Liver (tissue), 9 donors: ENCODE measurements around the gene LRRFIP1. TPM values are rescaled to one million over a fixed set of nuclear protein-coding genes. Genes with fewer than 3 reads are reported as not detected.

Experiments used
- DNase-seq: peaks from one replicate; pipeline ENCODE4 v3.0.0-alpha.2; 2017; ENCODE audit warnings: low spot score
- H3K27ac ChIP-seq, 2 donors: one replicate each; pipeline ENCODE4 v1.7.0; 2013; ENCODE audit warnings: inconsistent platforms in 2 of 2, low read length in 2 of 2, control low read depth in 1 of 2, low read depth in 1 of 2, mild to moderate bottlenecking in 1 of 2
- H3K27me3 ChIP-seq, 4 donors: one replicate each; pipeline versions ENCODE4 v1.6.1 to v1.7.0; 2013; ENCODE audit warnings: low read length in 3 of 4, inconsistent platforms in 1 of 4, mild to moderate bottlenecking in 1 of 4, moderate library complexity in 1 of 4; ENCODE audit not compliant: control insufficient read depth in 4 of 4, insufficient read depth in 4 of 4
- H3K36me3 ChIP-seq, 4 donors: one replicate each; pipeline versions ENCODE4 v1.6.1 to v1.7.0; 2013; ENCODE audit warnings: low read length in 3 of 4, mild to moderate bottlenecking in 3 of 4, low read depth in 1 of 4, moderate library complexity in 1 of 4; ENCODE audit not compliant: control insufficient read depth in 4 of 4, insufficient read depth in 3 of 4
- H3K4me1 ChIP-seq, 4 donors: one replicate each; pipeline versions ENCODE4 v1.6.1 to v1.7.0; 2013; ENCODE audit warnings: low read length in 3 of 4, mild to moderate bottlenecking in 3 of 4, moderate library complexity in 1 of 4; ENCODE audit not compliant: control insufficient read depth in 4 of 4, insufficient read depth in 4 of 4
- H3K4me3 ChIP-seq, 3 donors: one replicate each; pipeline versions ENCODE4 v1.6.1 to v1.7.0; 2013; ENCODE audit warnings: low read length in 3 of 3, control low read depth in 1 of 3, low read depth in 1 of 3, mild to moderate bottlenecking in 1 of 3
- H3K9ac ChIP-seq, 2 donors: one replicate each; pipeline ENCODE4 v1.7.0; 2013; ENCODE audit warnings: low read length in 2 of 2, mild to moderate bottlenecking in 2 of 2, moderate library complexity in 2 of 2, control low read depth in 1 of 2, low read depth in 1 of 2
- H3K9me3 ChIP-seq, 4 donors: one replicate each; pipeline versions ENCODE4 v1.6.1 to v1.7.0; 2013; ENCODE audit warnings: low read length in 3 of 4; ENCODE audit not compliant: control insufficient read depth in 4 of 4
- FOXA2 ChIP-seq: IDR thresholded peaks from 2 replicates; pipeline ENCODE4 v1.6.1; 2016; ENCODE audit warnings: antibody characterized with exemption
- HNF4A ChIP-seq, 2 donors: conservative IDR thresholded peaks; 2 replicates each; pipeline ENCODE4 v1.6.1; 2016; ENCODE audit warnings: antibody characterized with exemption in 2 of 2, mild to moderate bottlenecking in 2 of 2
- HNF4G ChIP-seq: IDR thresholded peaks from 2 replicates; pipeline ENCODE4 v1.6.1; 2016; ENCODE audit warnings: antibody characterized with exemption
- NR2F2 ChIP-seq: IDR thresholded peaks from 2 replicates; pipeline ENCODE4 v1.6.1; 2016; ENCODE audit warnings: antibody characterized with exemption
- WGBS: extraction: QIAGEN DNeasy Blood & Tissue Kit; methylation state at CpG from one replicate; pipeline ENCODE4 v1.1.7; 2013; 5-methylcytosine and 5-hydroxymethylcytosine counted together
- polyA plus RNA-seq, 2 donors: library from polyadenylated mRNA; stranded (reverse) in 1 of 2; unstranded in 1 of 2; fragments of 200-250 nt in 1 of 2; fragments of >200 nt in 1 of 2; fragmentation: Nextera tagmentation in 1 of 2; extraction: Ambion mirVana in 1 of 2; gene quantifications; one replicate each; pipeline versions ENCODE4 v1.2.1 to v1.2.3, GENCODE V29; 2013 to 2015
- total RNA-seq, 2 donors: library from RNA; depleted of rRNA; stranded (reverse); fragments of >200 nt; gene quantifications; one replicate each; pipeline ENCODE4 v1.2.3, GENCODE V29; 2014
- TF ChIP-seq, protein P1 (sequence below): IDR thresholded peaks from 2 replicates; pipeline ENCODE4 v1.6.1; 2016; ENCODE audit warnings: antibody characterized with exemption, mild to moderate bottlenecking
- TF ChIP-seq, protein P2 (sequence below): IDR thresholded peaks from 2 replicates; pipeline ENCODE4 v1.6.1; 2016; ENCODE audit warnings: antibody characterized with exemption
- TF ChIP-seq, protein P3 (sequence below): fragments of 150-350 bp; IDR thresholded peaks from 2 replicates; pipeline ENCODE4 v1.5.1; 2017; ENCODE audit warnings: improper control_type of control experiment, low read depth, low read length; ENCODE audit not compliant: missing input control
- donor health status: healthy.
- donor health status: healthy.
- donor health status: healthy.
- donor health status: healthy.
- donor health status: healthy.

Gene LRRFIP1
- total and polyA plus RNA-seq, 4 donors, result 13.3 to 56.1 (median 39.1) TPM

DNA sequence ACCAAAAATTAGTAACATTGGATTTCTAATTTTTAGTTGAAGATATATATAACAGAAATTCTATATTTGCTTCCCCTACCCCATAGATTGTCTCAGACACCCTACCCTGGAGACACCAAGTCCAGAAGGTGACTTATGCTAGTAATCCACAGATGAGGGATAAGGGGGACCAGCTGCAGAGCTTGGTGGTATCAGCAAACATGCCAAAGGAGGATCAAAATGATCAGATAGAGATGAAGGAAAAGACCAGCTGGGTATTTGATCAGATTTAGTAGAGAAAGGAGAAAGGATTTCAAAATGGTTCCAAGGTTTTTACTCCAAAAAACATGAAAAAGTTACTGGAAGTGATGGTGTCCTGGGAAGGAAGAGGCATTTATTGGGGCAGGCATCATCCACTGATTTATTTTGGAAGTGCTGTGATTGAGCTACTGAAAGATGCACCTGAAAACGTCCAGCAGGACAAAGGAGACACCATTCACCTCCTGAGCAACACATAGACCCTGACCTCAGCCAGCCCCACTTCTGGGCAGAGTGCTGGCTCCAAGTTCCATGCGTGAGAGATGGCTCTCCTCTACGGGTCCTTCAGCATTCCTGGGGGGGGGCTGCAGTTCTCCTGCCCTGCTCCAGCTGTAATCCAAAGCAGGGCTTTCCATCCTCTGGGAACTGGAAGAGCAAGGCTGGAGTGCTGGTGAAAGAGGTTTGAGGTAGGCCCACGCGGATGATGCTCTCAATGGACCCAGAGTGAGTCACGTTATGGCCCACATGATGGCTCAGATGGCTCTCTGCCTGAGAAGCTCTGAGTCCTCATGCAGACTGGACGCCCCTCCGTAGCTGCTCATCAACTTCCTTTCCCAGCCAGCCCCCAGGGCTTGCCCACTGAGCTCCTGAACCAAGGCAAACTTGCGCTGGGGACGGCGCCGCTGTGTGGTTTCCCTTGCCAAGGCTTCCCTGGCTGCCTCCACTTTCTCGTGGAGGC, 3.7 kb upstream of the LRRFIP1 start:
- Histone ChIP-seq H3K36me3 (no peaks in the 10 kb centered on the region), H3K27ac (no peak overlapping the region), H3K9me3 (no peaks in the 10 kb centered on the region), H3K4me1 (peaks cover 0 to 8% (median 6%) of the 10 kb centered on the region in 4 donors), H3K9ac (no peak overlapping the region), H3K27me3 (no peaks in the 10 kb centered on the region), H3K4me3 (no peak overlapping the region)
- no peak for DNase-seq
- TF ChIP-seq, protein P1, sequence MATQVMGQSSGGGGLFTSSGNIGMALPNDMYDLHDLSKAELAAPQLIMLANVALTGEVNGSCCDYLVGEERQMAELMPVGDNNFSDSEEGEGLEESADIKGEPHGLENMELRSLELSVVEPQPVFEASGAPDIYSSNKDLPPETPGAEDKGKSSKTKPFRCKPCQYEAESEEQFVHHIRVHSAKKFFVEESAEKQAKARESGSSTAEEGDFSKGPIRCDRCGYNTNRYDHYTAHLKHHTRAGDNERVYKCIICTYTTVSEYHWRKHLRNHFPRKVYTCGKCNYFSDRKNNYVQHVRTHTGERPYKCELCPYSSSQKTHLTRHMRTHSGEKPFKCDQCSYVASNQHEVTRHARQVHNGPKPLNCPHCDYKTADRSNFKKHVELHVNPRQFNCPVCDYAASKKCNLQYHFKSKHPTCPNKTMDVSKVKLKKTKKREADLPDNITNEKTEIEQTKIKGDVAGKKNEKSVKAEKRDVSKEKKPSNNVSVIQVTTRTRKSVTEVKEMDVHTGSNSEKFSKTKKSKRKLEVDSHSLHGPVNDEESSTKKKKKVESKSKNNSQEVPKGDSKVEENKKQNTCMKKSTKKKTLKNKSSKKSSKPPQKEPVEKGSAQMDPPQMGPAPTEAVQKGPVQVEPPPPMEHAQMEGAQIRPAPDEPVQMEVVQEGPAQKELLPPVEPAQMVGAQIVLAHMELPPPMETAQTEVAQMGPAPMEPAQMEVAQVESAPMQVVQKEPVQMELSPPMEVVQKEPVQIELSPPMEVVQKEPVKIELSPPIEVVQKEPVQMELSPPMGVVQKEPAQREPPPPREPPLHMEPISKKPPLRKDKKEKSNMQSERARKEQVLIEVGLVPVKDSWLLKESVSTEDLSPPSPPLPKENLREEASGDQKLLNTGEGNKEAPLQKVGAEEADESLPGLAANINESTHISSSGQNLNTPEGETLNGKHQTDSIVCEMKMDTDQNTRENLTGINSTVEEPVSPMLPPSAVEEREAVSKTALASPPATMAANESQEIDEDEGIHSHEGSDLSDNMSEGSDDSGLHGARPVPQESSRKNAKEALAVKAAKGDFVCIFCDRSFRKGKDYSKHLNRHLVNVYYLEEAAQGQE, result no peak
- TF ChIP-seq NR2F2, result no peak
- TF ChIP-seq HNF4A (conservative IDR thresholded peaks at IDR 0.05), result no peak
- WGBS, result 86% methylated on average over 13 of the region's 13 CpGs

- no peaks in the 10 kb centered on the region for H3K36me3 ChIP-seq
- peaks cover 0 to 8% (median 6%) of the 10 kb centered on the region in 4 donors for H3K4me1 ChIP-seq
- no peaks in the 10 kb centered on the region for H3K9me3 ChIP-seq
- no peak for DNase-seq
- TF ChIP-seq HNF4G (no peak), FOXA2 (no peak)
- TF ChIP-seq, protein P1, result no peak
- TF ChIP-seq, protein P2, sequence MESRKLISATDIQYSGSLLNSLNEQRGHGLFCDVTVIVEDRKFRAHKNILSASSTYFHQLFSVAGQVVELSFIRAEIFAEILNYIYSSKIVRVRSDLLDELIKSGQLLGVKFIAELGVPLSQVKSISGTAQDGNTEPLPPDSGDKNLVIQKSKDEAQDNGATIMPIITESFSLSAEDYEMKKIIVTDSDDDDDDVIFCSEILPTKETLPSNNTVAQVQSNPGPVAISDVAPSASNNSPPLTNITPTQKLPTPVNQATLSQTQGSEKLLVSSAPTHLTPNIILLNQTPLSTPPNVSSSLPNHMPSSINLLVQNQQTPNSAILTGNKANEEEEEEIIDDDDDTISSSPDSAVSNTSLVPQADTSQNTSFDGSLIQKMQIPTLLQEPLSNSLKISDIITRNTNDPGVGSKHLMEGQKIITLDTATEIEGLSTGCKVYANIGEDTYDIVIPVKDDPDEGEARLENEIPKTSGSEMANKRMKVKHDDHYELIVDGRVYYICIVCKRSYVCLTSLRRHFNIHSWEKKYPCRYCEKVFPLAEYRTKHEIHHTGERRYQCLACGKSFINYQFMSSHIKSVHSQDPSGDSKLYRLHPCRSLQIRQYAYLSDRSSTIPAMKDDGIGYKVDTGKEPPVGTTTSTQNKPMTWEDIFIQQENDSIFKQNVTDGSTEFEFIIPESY, result no peak
- TF ChIP-seq, protein P3, sequence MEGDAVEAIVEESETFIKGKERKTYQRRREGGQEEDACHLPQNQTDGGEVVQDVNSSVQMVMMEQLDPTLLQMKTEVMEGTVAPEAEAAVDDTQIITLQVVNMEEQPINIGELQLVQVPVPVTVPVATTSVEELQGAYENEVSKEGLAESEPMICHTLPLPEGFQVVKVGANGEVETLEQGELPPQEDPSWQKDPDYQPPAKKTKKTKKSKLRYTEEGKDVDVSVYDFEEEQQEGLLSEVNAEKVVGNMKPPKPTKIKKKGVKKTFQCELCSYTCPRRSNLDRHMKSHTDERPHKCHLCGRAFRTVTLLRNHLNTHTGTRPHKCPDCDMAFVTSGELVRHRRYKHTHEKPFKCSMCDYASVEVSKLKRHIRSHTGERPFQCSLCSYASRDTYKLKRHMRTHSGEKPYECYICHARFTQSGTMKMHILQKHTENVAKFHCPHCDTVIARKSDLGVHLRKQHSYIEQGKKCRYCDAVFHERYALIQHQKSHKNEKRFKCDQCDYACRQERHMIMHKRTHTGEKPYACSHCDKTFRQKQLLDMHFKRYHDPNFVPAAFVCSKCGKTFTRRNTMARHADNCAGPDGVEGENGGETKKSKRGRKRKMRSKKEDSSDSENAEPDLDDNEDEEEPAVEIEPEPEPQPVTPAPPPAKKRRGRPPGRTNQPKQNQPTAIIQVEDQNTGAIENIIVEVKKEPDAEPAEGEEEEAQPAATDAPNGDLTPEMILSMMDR, result no peak
- no peak overlapping the region for H3K27ac ChIP-seq
- no peak overlapping the region for H3K4me3 ChIP-seq
- H3K9ac ChIP-seq, result no peak overlapping the region
- H3K27me3 ChIP-seq, result no peaks in the 10 kb centered on the region
- 97% methylated on average over 6 of the region's 6 CpGs for WGBS
These were observed 2.8 kb upstream of the LRRFIP1 start for GRCh38 chr2:237624565-237624964.
